ENCODE data around the gene SERPINB2.
"Not testable (repeated sequence)": the region's sequence is repeated elsewhere in the genome, so short reads cannot be mapped to it uniquely, and the experiment has no call there.

Gene SERPINB2

GRCh38 chr18:63936932-63937393 is 49.5 kb downstream of the SERPINB2 start:
- no peak for DNase-seq (ENCODE audit: low read depth, low spot score)

GRCh38 chr18:63940008-63940407 is 52.5 kb downstream of the SERPINB2 start:
- DNase-seq (ENCODE audit: low read depth, low spot score), result no peak

- DNase-seq (ENCODE audit: low read depth, low spot score), result not testable (repeated sequence)
Measured at GRCh38 chr18:63940543-63941050, 53.1 kb downstream of the SERPINB2 start.

- DNase-seq (ENCODE audit: low read depth, low spot score), result no peak
Measured at GRCh38 chr18:63947051-63947790, 59.7 kb downstream of the SERPINB2 start.

GRCh38 chr18:63949068-63949737 is 61.7 kb downstream of the SERPINB2 start, which contains the start of gene HMSD:
Gene HMSD, plus strand, starts transcription at chr18:63949301. Its CDS starts 4,155 bp downstream, at chr18:63953456.
- no peak for DNase-seq (ENCODE audit: low read depth, low spot score)

- DNase-seq (ENCODE audit: low read depth, low spot score), result no peak
Measured at GRCh38 chr18:63951302-63951705, 63.8 kb downstream of the SERPINB2 start.
